Lower lobe of right lung (tissue), 2 donors: ENCODE measurements around the gene DIP2C. TPM values are rescaled to one million over a fixed set of nuclear protein-coding genes. Genes with fewer than 3 reads are reported as not detected.

Source experiments
- ATAC-seq, 2 donors: fragments of 200-7000 bp; cut with Tn5 transposase; one replicate each; pipeline ENCODE4 v1.9.1; 2020 to 2022; ENCODE audit warnings: mild to moderate bottlenecking in 2 of 2, moderate library complexity in 2 of 2
- DNase-seq: peaks from one replicate; pipeline ENCODE4 v3.0.0-alpha.2; 2020
- H3K27ac ChIP-seq: fragments of 200-600 bp; one replicate; pipeline ENCODE4 v1.8.0; 2022
- H3K27me3 ChIP-seq: fragments of 200-600 bp; one replicate; pipeline ENCODE4 v1.8.0; 2022; ENCODE audit warnings: low read depth
- H3K36me3 ChIP-seq: fragments of 200-600 bp; one replicate; pipeline ENCODE4 v1.8.0; 2022; ENCODE audit warnings: mild to moderate bottlenecking
- H3K4me1 ChIP-seq: fragments of 200-600 bp; one replicate; pipeline ENCODE4 v1.8.0; 2022
- H3K4me3 ChIP-seq: fragments of 200-600 bp; one replicate; pipeline ENCODE4 v1.8.0; 2022; ENCODE audit warnings: mild to moderate bottlenecking
- H3K9me3 ChIP-seq: fragments of 200-600 bp; one replicate; pipeline ENCODE4 v1.8.0; 2022
- intact Hi-C: fragments of 100-400 bp; cut with DNase I; formaldehyde crosslinking; loops from one replicate; pipeline ENCODE4 v1.11.0; 2022
- total RNA-seq: library from RNA; stranded (reverse); fragmentation: NEBNext Ultra II Directional; extraction: Animal tissue kit (Norgen Biotek cat#: 25700); gene quantifications from one replicate; pipeline ENCODE4 v1.2.1, GENCODE V29; 2021
- TF ChIP-seq, protein P1 (sequence below): fragments of 200-600 bp; IDR thresholded peaks from one replicate; pipeline ENCODE4 v1.8.0; 2022; ENCODE audit warnings: antibody characterized with exemption, mild to moderate bottlenecking
- donor health status: DM: no; HTN: yes; CAD: no; lungs with severe emphysema.

Gene DIP2C
- total RNA-seq, 1 donor from 2014 or later, result 15.1 TPM

DNA sequence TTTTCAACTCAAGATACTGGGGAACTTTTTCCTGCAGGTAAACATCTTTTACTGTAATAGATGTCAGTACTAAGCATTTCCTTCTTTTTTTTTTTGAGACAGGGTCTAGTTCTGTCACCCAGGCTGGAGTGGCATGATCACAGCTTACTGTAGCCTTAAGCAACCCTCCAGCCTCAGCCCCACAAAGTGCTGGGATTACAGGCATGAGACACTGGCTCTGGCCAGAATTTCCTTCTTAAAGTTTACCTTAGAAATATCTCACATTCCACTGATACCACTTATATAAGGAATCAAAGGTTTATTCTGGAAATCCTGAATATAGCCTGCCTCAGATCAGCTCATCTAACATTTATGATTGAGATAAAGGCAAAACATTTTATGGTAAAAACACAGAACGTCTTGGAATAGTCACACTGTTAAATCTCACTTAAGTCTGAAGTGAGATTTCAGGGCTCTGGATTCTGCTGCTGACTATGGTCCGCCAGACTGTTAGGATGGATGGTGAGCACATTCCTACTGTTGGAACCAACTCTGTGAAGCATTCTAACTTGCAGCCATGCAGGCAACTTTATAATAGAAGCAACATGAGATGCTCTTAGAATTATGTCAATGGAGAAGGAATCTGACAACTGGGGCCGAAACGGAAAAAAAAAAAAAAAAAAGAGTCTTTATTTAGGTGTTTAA is 402.3 kb downstream of the DIP2C start:
- intact Hi-C loops, result no loop called here
- H3K36me3 ChIP-seq, result peaks cover 44% of the 10 kb centered on the region
- TF ChIP-seq, protein P1, sequence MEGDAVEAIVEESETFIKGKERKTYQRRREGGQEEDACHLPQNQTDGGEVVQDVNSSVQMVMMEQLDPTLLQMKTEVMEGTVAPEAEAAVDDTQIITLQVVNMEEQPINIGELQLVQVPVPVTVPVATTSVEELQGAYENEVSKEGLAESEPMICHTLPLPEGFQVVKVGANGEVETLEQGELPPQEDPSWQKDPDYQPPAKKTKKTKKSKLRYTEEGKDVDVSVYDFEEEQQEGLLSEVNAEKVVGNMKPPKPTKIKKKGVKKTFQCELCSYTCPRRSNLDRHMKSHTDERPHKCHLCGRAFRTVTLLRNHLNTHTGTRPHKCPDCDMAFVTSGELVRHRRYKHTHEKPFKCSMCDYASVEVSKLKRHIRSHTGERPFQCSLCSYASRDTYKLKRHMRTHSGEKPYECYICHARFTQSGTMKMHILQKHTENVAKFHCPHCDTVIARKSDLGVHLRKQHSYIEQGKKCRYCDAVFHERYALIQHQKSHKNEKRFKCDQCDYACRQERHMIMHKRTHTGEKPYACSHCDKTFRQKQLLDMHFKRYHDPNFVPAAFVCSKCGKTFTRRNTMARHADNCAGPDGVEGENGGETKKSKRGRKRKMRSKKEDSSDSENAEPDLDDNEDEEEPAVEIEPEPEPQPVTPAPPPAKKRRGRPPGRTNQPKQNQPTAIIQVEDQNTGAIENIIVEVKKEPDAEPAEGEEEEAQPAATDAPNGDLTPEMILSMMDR, result no peak
- no peak overlapping the region for H3K27ac ChIP-seq
- no peaks in the 10 kb centered on the region for H3K9me3 ChIP-seq
- ATAC-seq (no peak), DNase-seq (no peak)
- H3K4me3 ChIP-seq, result no peak overlapping the region
- no peaks in the 10 kb centered on the region for H3K27me3 ChIP-seq
- no peaks in the 10 kb centered on the region for H3K4me1 ChIP-seq

GRCh38 chr10:285216-285615 is 404.3 kb downstream of the DIP2C start:
- H3K36me3 ChIP-seq, result peaks cover 45% of the 10 kb centered on the region
- no peak overlapping the region for H3K27ac ChIP-seq
- intact Hi-C loops, result no loop called here
- no peak for DNase-seq
- peak in 1 of 2 donors; percentile 8 for ATAC-seq
- TF ChIP-seq, protein P1, result no peak
- no peaks in the 10 kb centered on the region for H3K9me3 ChIP-seq
- no peaks in the 10 kb centered on the region for H3K4me1 ChIP-seq
- no peaks in the 10 kb centered on the region for H3K27me3 ChIP-seq
- H3K4me3 ChIP-seq, result no peak overlapping the region

- H3K27ac ChIP-seq, result no peak overlapping the region
- DNase-seq (no peak), ATAC-seq (peak in 1 of 2 donors; percentile 48)
- H3K36me3 ChIP-seq, result peaks cover 52% of the 10 kb centered on the region
- TF ChIP-seq, protein P1, result no peak
- no peaks in the 10 kb centered on the region for H3K9me3 ChIP-seq
- H3K4me1 ChIP-seq, result no peaks in the 10 kb centered on the region
- no peaks in the 10 kb centered on the region for H3K27me3 ChIP-seq
- no peak overlapping the region for H3K4me3 ChIP-seq
- intact Hi-C loops, result no loop called here
These were observed 405.5 kb downstream of the DIP2C start for GRCh38 chr10:283916-284356.

- TF ChIP-seq, protein P1, result no peak
- Histone ChIP-seq H3K4me1 (no peaks in the 10 kb centered on the region), H3K36me3 (peaks cover 57% of the 10 kb centered on the region), H3K27ac (no peak overlapping the region), H3K9me3 (no peaks in the 10 kb centered on the region), H3K4me3 (no peak overlapping the region), H3K27me3 (no peaks in the 10 kb centered on the region)
- intact Hi-C loops, result no loop called here
- no peak for DNase-seq
- ATAC-seq, result no peak
These were observed 406.4 kb downstream of the DIP2C start for GRCh38 chr10:283140-283479.

DNA sequence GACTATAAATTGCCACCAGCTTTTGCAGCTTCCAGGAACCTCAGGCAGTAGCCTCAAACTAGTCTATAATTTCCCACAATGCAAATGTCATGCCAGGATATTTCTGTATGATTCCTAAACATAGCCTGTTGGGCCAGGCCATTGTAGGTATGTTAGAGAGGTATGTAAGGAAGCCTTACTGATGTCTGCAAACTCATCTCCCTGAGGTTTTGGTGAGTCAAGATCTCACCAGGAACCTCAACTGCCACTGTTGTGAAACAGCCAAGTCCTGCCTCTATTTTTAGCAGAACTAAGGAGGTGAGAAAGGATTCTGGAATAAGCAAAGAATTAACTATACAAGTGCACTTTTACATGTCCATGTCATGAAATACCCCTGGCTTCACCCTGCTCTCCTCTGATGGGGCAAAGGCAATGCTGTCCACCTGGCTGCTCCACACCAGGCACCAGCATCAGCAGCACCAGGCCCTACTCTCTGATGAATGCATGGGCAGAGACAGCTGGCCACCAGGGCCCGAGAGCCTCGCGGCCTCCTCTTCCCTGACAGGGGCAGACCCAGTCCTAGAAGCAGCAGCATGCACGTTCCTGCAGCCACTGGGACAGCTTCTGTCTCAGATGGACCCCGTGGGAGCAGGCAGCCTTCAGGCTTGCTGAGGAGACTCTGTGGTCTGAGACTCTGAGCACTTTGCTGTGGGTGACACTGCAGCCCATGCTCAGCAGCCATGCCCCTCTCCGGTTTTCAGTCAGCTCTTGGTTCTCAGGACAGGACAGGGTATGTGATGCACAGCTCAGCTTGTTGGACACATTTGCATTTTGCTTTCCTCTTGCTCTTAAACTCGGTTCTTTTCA is 407.0 kb downstream of the DIP2C start:
- H3K4me1 ChIP-seq, result no peaks in the 10 kb centered on the region
- no peaks in the 10 kb centered on the region for H3K27me3 ChIP-seq
- peaks cover 63% of the 10 kb centered on the region for H3K36me3 ChIP-seq
- DNase-seq (no peak), ATAC-seq (no peak)
- H3K9me3 ChIP-seq, result no peaks in the 10 kb centered on the region
- no peak overlapping the region for H3K4me3 ChIP-seq
- TF ChIP-seq, protein P1, result no peak
- H3K27ac ChIP-seq, result no peak overlapping the region
- intact Hi-C loops, result no loop called here
